Gastroesophageal sphincter (tissue), 3 donors: Measurements from ENCODE around the gene PTPRN2.

ENCODE experiments used
- CTCF ChIP-seq, 4 experiments: fragments of 200-600 bp in 2 of 4; fragments of 450-650 bp in 2 of 4; sonication (generic) in 1 of 4; IDR thresholded peaks; one replicate each; pipeline ENCODE4 v1.5.1; 2017 to 2019; ENCODE audit warnings: antibody characterized with exemption in 4 of 4, mild to moderate bottlenecking in 2 of 4, moderate library complexity in 2 of 4
- POLR2AphosphoS5 ChIP-seq: sonication (generic); formaldehyde crosslinking; IDR thresholded peaks from one replicate; pipeline ENCODE4 v1.6.1; 2017; ENCODE audit warnings: antibody characterized with exemption

- TF ChIP-seq CTCF (IDR thresholded peaks at IDR 0.05): no peak
- no peak for TF ChIP-seq POLR2AphosphoS5
Measured at GRCh38 chr7:158070222-158070920, 517.3 kb downstream of the PTPRN2 start.
